ENCODE data around the gene USP53.

The USP53 gene

GRCh38 chr4:119209586-119209985, 2.9 kb upstream of the USP53 start:
- TF ChIP-seq PPARA (CRISPR knock-in tag; IDR thresholded peaks at IDR 0.05; ENCODE audit: borderline replicate concordance): no peak
- no peak for ATAC-seq

GRCh38 chr4:119210775-119211174, 1.7 kb upstream of the USP53 start:
- no peak for ATAC-seq
- no peak for TF ChIP-seq TOX (CRISPR knock-in tag; IDR thresholded peaks at IDR 0.05; ENCODE audit: borderline replicate concordance)
- no peak for TF ChIP-seq SNAI2 (CRISPR knock-in tag; IDR thresholded peaks at IDR 0.05)
- TF ChIP-seq ESRRG (CRISPR knock-in tag; IDR thresholded peaks at IDR 0.05): no peak
- no peak for TF ChIP-seq ARNTL (CRISPR knock-in tag; IDR thresholded peaks at IDR 0.05; ENCODE audit: borderline replicate concordance, low read depth)
- no peak for TF ChIP-seq ZNF8 (CRISPR knock-in tag; IDR thresholded peaks at IDR 0.05)
- no peak for TF ChIP-seq ZFP30 (CRISPR knock-in tag; IDR thresholded peaks at IDR 0.05)
- TF ChIP-seq ZNF565 (CRISPR knock-in tag; conservative IDR thresholded peaks at IDR 0.05; ENCODE audit: low read depth): no peak
- TF ChIP-seq ZNF70 (CRISPR knock-in tag; IDR thresholded peaks at IDR 0.05): no peak
- no peak for TF ChIP-seq ISL1 (CRISPR knock-in tag; IDR thresholded peaks at IDR 0.05)
- no peak for TF ChIP-seq ZFP3 (CRISPR knock-in tag; IDR thresholded peaks at IDR 0.05)
- no peak for TF ChIP-seq PPARA (CRISPR knock-in tag; IDR thresholded peaks at IDR 0.05; ENCODE audit: borderline replicate concordance)
- no peak for TF ChIP-seq OSR1 (CRISPR knock-in tag; IDR thresholded peaks at IDR 0.05)
- no peak for TF ChIP-seq TCF4 (CRISPR knock-in tag; IDR thresholded peaks at IDR 0.05; ENCODE audit: borderline replicate concordance)
- no peak for TF ChIP-seq ZC3H10 (CRISPR knock-in tag; IDR thresholded peaks at IDR 0.05)
- TF ChIP-seq BACH2 (CRISPR knock-in tag; IDR thresholded peaks at IDR 0.05; ENCODE audit: borderline replicate concordance): no peak
- no peak for TF ChIP-seq POU6F1 (CRISPR knock-in tag; IDR thresholded peaks at IDR 0.05; ENCODE audit: borderline replicate concordance, low read depth)
- no peak for TF ChIP-seq CREB5 (CRISPR knock-in tag; IDR thresholded peaks at IDR 0.05; ENCODE audit: low read depth)
- no peak for TF ChIP-seq CSRNP3 (CRISPR knock-in tag; IDR thresholded peaks at IDR 0.05)
- no peak for TF ChIP-seq RARB (CRISPR knock-in tag; IDR thresholded peaks at IDR 0.05)

- no peak for ATAC-seq
- no peak for TF ChIP-seq CREB5 (CRISPR knock-in tag; IDR thresholded peaks at IDR 0.05; ENCODE audit: low read depth)
- no peak for TF ChIP-seq ARNTL (CRISPR knock-in tag; IDR thresholded peaks at IDR 0.05; ENCODE audit: borderline replicate concordance, low read depth)
- no peak for TF ChIP-seq POU6F1 (CRISPR knock-in tag; IDR thresholded peaks at IDR 0.05; ENCODE audit: borderline replicate concordance, low read depth)
- no peak for TF ChIP-seq PATZ1 (CRISPR knock-in tag; IDR thresholded peaks at IDR 0.05; ENCODE audit: borderline replicate concordance)
- TF ChIP-seq TSHZ2 (CRISPR knock-in tag; IDR thresholded peaks at IDR 0.05): no peak
- TF ChIP-seq GLIS3 (CRISPR knock-in tag; IDR thresholded peaks at IDR 0.05): no peak
- no peak for TF ChIP-seq BACH2 (CRISPR knock-in tag; IDR thresholded peaks at IDR 0.05; ENCODE audit: borderline replicate concordance)
- TF ChIP-seq PPARA (CRISPR knock-in tag; IDR thresholded peaks at IDR 0.05; ENCODE audit: borderline replicate concordance): no peak
- TF ChIP-seq SNAI2 (CRISPR knock-in tag; IDR thresholded peaks at IDR 0.05): no peak
- no peak for TF ChIP-seq CSRNP3 (CRISPR knock-in tag; IDR thresholded peaks at IDR 0.05)
- no peak for TF ChIP-seq TOX (CRISPR knock-in tag; IDR thresholded peaks at IDR 0.05; ENCODE audit: borderline replicate concordance)
- TF ChIP-seq OSR1 (CRISPR knock-in tag; IDR thresholded peaks at IDR 0.05): no peak
Observed at GRCh38 chr4:119211867-119212233, 663 bp upstream of the USP53 start.
